GM21526 (cell line): Measurements from ENCODE around the gene CFAP73.

Source experiments
- ATAC-seq: cut with Tn5 transposase; IDR thresholded peaks from one replicate; pipeline ENCODE4 v1.9.1; 2021; ENCODE audit warnings: moderate library complexity; ENCODE audit not compliant: unreplicated experiment, low FRiP score

The CFAP73 gene

GRCh38 chr12:113162102-113163029 lies 12.8 kb downstream of the CFAP73 start:
- ATAC-seq, result no peak

DNA sequence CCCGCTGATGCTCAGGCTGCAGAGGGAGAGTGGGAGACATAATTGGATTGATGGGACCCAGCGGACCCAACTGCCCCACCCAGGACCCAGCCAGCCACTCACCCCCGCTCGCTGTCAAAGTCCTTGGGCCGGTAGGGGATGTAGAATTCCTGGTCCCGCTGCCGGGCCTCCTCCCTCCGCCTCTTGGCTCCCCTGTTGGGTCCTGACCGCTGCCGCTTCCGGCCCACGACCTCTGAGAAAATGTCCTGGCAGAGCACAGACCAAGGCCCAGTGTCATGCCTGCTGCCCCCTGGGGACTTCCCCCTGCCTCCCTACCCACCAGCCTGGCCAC lies 13.5 kb downstream of the CFAP73 start:
- ATAC-seq, result no peak

GRCh38 chr12:113164014-113164413 lies 14.5 kb downstream of the CFAP73 start:
- ATAC-seq, result no peak

DNA sequence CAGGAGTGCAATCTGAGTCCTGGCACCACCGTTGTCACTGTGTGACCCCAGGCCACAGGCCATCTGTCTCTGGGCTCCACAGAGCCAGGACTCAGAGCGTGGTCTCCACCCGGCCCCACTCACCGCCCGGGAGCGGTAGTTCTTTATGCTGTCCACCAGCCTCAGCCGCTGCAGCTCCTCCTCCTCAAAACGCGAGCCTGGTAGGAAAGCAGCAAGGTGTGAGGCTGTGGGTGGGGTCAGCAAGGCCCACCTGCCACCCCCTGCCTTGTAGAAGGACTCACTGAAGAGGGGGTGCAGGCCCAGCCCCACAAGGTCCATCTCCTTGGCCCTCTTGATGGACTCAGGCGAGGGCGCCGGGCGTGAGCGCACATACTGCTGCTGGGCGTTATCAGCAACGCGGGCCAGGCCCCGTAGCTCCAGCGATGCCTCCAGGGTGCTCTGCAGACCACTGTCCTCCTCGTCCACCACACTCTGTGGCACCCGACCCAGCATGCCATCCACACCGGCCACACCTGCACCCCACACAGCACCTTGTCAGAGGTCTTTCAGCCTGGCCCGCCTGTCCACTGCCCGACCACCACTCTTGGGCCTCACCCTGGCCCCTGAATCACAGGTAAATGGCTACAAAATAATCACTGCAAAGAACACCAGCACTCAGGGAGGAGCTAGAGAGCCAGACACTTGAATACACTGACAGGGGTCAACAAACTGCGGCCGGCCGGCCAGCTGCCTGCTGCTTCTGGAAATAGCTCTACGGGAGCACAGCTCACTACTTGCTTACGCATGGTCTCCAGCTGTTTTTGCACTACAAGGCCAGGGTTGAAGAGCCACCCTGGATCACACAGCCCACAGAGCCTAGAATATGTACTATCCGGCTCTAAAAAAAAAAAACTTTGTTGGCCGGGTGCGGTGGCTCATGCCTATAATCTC lies 16.3 kb downstream of the CFAP73 start:
- no peak for ATAC-seq

- ATAC-seq, result no peak
Observed at GRCh38 chr12:113167868-113168267, 18.3 kb downstream of the CFAP73 start.

DNA sequence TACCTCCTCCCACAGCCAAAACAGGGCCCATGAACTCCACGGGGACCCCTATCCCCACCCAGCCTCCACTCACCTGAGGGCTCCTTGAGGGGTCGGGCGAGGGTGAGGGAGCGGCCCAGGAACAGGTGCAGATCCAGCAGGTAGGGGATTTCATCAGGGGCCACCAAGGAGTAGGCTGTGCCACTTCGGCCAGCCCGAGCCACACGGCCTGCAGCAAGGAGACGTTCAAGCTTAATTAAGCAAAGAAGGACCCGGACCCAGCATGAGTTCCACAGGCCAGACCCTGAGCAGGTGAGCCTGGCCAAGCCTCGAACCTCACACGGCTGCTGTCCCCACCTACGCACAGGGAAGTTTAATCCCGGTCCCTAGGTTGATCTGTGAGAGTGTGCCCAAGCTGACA lies 20.2 kb downstream of the CFAP73 start:
- ATAC-seq, result no peak

- no peak for ATAC-seq
Observed at GRCh38 chr12:113170457-113170856, 20.9 kb downstream of the CFAP73 start.

DNA sequence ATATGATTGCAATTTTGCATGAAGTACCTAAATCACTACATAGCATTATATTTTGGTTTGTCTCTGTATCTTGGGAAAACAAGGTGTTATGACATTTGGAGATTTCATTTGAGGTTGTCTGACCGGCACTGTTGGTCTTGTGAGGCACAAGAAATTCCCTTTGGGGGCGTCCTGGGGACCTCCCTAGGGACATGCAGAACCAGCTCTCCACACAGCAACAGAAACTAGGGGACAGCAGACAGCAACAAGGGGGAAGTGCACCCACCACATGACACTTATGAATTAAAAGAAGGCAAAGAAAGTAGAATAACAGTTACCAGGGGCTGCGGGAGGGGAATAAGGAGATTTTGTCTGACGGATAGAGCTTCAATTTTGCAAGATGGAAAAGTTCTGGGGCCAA lies 21.4 kb downstream of the CFAP73 start:
- no peak for ATAC-seq

- no peak for ATAC-seq
Observed at GRCh38 chr12:113171543-113171942, 22.0 kb downstream of the CFAP73 start.

GRCh38 chr12:113172185-113172584 lies 22.7 kb downstream of the CFAP73 start:
- ATAC-seq, result no peak

GRCh38 chr12:113173081-113173698 lies 23.7 kb downstream of the CFAP73 start:
- ATAC-seq, result peak; percentile 51

DNA sequence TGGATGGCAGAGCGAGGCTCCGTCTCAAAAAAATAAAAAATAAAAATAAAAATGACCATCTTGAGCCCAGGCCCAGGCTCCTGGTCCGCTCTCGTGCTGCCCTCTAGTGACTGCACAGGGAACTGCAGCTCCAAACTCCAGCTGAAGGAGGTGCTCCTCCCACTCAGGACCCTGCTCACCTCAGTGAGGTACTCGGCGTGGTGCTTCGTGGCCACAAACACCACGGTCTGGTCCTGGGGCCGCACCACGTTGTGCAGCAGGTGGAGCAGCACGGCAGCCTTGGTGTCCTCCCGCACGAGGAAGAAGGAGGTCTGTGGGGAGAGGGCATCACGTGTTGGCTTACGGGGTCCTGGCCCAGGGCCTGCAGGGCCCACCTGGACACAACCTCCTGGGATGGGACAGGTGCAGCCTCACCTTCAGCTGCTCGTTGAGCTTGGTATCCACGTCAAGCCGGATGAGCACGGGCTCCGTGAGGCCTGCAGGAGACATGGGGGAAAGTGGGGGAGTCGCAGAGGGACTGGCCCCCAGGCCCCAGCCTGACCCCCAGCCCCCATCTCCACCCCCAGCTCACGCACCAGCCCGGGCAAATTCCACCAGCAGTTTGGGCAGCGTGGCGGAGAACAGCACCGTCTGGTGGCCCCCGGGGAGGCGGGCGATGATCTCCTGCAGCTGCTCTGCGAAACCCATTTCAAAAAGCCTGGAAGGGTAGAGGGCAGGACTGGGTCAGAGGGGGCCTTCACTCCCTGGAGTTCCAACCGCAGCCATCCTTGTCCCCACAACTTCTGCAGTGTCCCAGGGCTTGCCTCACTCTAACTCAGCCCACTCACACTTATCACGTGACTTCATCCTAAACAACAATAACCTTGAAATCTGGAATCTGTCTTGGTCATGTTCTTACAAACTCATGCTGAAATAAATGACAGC lies 25.2 kb downstream of the CFAP73 start:
- no peak for ATAC-seq

DNA sequence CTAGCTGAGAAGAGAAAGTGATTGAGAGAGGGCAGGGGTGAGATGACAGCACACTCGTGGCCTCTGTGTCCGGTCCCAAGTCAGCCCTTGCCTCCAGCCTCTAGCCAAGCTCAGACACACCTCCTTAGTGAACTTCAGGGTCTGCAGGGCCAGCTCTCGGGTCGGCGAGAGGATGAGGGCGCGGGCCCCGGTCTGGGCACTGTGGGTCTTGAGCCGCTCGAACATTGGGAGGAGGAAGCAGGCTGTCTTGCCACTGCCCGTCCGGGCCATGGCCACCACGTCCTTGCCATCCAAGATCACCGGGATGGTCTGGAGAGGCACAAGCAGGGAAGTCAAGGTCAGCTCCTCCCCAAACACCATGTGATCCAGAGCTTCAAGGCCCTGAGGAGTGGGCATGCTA lies 29.5 kb downstream of the CFAP73 start:
- ATAC-seq, result no peak

DNA sequence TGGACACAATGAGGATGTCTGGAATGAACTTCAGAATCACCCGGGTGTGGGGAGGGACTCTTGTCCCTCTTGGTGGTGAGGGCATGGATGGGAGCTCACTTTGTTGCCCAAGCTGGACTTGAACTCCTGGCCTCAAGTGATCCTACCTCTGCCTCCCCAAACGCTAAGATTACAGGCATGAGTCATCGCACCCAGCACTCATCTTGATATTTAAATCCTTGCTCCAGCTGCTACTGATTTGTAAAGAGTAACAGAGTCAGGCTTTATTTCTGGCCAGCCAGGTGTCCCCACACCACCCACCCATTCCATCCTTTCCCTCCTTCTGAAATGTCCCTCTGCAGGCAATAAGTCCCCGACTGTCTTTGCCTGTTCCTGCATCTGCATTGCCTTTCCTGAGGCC lies 30.8 kb downstream of the CFAP73 start:
- no peak for ATAC-seq

DNA sequence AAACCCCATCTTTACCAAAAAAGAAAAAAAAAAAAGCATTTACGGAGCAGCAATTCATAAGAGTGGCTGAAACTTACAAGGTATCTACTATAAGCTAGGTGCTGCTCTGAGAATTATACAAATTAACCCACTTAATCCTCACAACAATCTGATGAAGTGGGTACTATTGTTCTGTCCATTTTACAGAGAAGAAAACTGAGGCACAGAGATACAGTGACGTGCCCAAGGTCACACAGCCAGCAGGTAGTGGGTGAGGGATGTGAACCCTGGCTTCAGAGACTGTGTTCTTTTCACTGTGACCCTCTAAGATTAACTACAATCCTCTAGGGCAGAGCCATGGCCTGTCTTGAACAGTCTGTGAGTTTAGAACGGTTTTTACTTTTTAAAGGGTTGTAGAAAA lies 32.5 kb downstream of the CFAP73 start:
- ATAC-seq, result no peak

DNA sequence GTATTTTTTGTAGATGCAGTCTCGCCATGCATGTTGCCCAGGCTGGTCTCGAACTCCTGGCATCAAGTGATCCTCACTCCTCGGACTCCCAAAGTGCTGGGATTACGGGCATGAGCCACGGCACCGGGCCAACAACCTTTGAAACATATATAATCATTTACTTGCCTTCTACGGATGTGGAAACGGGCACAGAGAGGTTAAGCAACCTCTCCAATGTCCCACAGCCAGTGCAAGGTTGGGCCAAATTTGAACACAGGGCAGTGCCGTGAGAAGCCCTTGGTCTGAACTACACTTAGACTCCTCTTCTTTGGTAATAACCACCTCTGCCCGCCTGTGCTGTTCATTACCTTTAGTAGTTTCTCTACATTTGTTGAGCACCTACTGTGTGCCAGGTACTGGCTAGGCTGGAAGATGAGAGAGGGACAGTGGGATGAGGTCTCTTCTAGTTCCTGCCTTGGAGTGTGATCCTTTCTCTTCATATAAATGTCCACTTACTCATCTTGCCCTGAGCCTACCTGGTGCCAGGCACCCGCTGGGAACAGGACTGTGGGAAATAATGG lies 33.6 kb downstream of the CFAP73 start:
- no peak for ATAC-seq

- ATAC-seq, result peak; percentile 48
Observed at GRCh38 chr12:113184098-113184899, 34.8 kb downstream of the CFAP73 start.

- ATAC-seq, result peak; percentile 75
Observed at GRCh38 chr12:113184900-113185179, 35.3 kb downstream of the CFAP73 start.
